Femur (tissue), 1 donor: ENCODE results near the gene PHF21A.
A peak's percentile ranks its signal among the peaks of the same experiment; 100 is the strongest.

Experiments
- DNase-seq: peaks from one replicate; pipeline ENCODE4 v3.0.0-alpha.2; 2017

The PHF21A gene

GRCh38 chr11:46121301-46121723, at the start of gene PHF21A:
TSS of gene PHF21A (minus strand) at chr11:46121454. CDS start at chr11:46084219, 37,235 bp downstream.
- peak; percentile 95 for DNase-seq

GRCh38 chr11:46170797-46171196, 49.5 kb upstream of the PHF21A start:
- DNase-seq: no peak

- no peak for DNase-seq
These were observed 41.4 kb upstream of the PHF21A start for GRCh38 chr11:46162700-46163099.

GRCh38 chr11:46161201-46161600, 39.9 kb upstream of the PHF21A start:
- no peak for DNase-seq

- peak; percentile 24 for DNase-seq
These were observed 38.8 kb upstream of the PHF21A start for GRCh38 chr11:46160100-46160499.

GRCh38 chr11:46159680-46160079, 38.4 kb upstream of the PHF21A start:
- DNase-seq: no peak

- no peak for DNase-seq
These were observed 28.6 kb upstream of the PHF21A start for GRCh38 chr11:46149826-46150225.

GRCh38 chr11:46149342-46149741, 28.1 kb upstream of the PHF21A start:
- DNase-seq: no peak

GRCh38 chr11:46144741-46145140, 23.5 kb upstream of the PHF21A start:
- no peak for DNase-seq

- DNase-seq: no peak
These were observed 22.0 kb upstream of the PHF21A start for GRCh38 chr11:46143049-46143806.

- DNase-seq: no peak
These were observed 21.3 kb upstream of the PHF21A start for GRCh38 chr11:46142561-46142960.

GRCh38 chr11:46141597-46141996, 20.3 kb upstream of the PHF21A start:
- no peak for DNase-seq

GRCh38 chr11:46134540-46134939, 13.3 kb upstream of the PHF21A start:
- DNase-seq: no peak

GRCh38 chr11:46134061-46134460, 12.8 kb upstream of the PHF21A start:
- DNase-seq: no peak

GRCh38 chr11:46133119-46133518, 11.9 kb upstream of the PHF21A start:
- DNase-seq: no peak

- DNase-seq: no peak
These were observed 9.2 kb upstream of the PHF21A start for GRCh38 chr11:46130286-46130940.

- no peak for DNase-seq
These were observed 7.9 kb upstream of the PHF21A start for GRCh38 chr11:46129133-46129532.

GRCh38 chr11:46127150-46127638, 5.9 kb upstream of the PHF21A start:
- DNase-seq: peak; percentile 43

- DNase-seq: no peak
These were observed 4.0 kb upstream of the PHF21A start for GRCh38 chr11:46125284-46125683.

- DNase-seq: no peak
These were observed 1.9 kb upstream of the PHF21A start for GRCh38 chr11:46122945-46123715.

GRCh38 chr11:46121724-46122477, 647 bp upstream of the PHF21A start:
- DNase-seq: peak; percentile 89
